Measurements from ENCODE around the gene TBC1D1. TPM values are rescaled to one million over a fixed set of nuclear protein-coding genes. Genes with fewer than 3 reads are reported as not detected.

The TBC1D1 gene
- total RNA-seq, 2 donors from 2014 or later, result 58.0 to 68.7 TPM

- H3K27ac Mint-ChIP-seq, result peak overlapping the region; percentile 8
- peaks cover 7% of the 10 kb centered on the region for H3K4me1 Mint-ChIP-seq (ENCODE audit: low read depth)
- no peak overlapping the region for H3K4me3 Mint-ChIP-seq
- H3K27me3 Mint-ChIP-seq (ENCODE audit: low read depth), result no peaks in the 10 kb centered on the region
- H3K36me3 Mint-ChIP-seq (ENCODE audit: insufficient read depth in 2 of 2), result peaks cover 1 to 7% of the 10 kb centered on the region in 2 donors
- no peak for ATAC-seq (replicated peaks in 1 of 2)
- no peaks in the 10 kb centered on the region for H3K9me3 Mint-ChIP-seq
- no peak for DNase-seq
Observed at GRCh38 chr4:38100474-38101255, 209.8 kb downstream of the TBC1D1 start.

- H3K27ac Mint-ChIP-seq, result no peak overlapping the region
- DNase-seq (no peak), ATAC-seq (replicated peaks in 1 of 2) (no peak)
- peaks cover 11% of the 10 kb centered on the region for H3K4me1 Mint-ChIP-seq (ENCODE audit: low read depth)
- H3K27me3 Mint-ChIP-seq (ENCODE audit: low read depth), result no peaks in the 10 kb centered on the region
- no peak overlapping the region for H3K4me3 Mint-ChIP-seq
- peaks cover 1 to 7% of the 10 kb centered on the region in 2 donors for H3K36me3 Mint-ChIP-seq (ENCODE audit: insufficient read depth in 2 of 2)
- no peaks in the 10 kb centered on the region for H3K9me3 Mint-ChIP-seq
Observed at GRCh38 chr4:38101563-38101962, 210.7 kb downstream of the TBC1D1 start.

GRCh38 chr4:38102957-38103588, 212.2 kb downstream of the TBC1D1 start:
- DNase-seq, result no peak
- no peak for ATAC-seq (replicated peaks in 1 of 2)
- Mint-ChIP-seq H3K27me3 (ENCODE audit: low read depth) (no peaks in the 10 kb centered on the region), H3K27ac (no peak overlapping the region), H3K36me3 (ENCODE audit: insufficient read depth in 2 of 2) (peaks cover 2 to 12% of the 10 kb centered on the region in 2 donors), H3K4me1 (ENCODE audit: low read depth) (peaks cover 11% of the 10 kb centered on the region), H3K4me3 (no peak overlapping the region), H3K9me3 (no peaks in the 10 kb centered on the region)

GRCh38 chr4:38105475-38106220, 214.8 kb downstream of the TBC1D1 start:
- peaks cover 5 to 20% of the 10 kb centered on the region in 2 donors for H3K36me3 Mint-ChIP-seq (ENCODE audit: insufficient read depth in 2 of 2)
- peaks cover 15% of the 10 kb centered on the region for H3K4me1 Mint-ChIP-seq (ENCODE audit: low read depth)
- H3K4me3 Mint-ChIP-seq, result no peak overlapping the region
- DNase-seq (no peak), ATAC-seq (replicated peaks in 1 of 2) (peak; percentile 49 to 75)
- no peak overlapping the region for H3K27ac Mint-ChIP-seq
- H3K27me3 Mint-ChIP-seq (ENCODE audit: low read depth), result no peaks in the 10 kb centered on the region
- no peaks in the 10 kb centered on the region for H3K9me3 Mint-ChIP-seq

GRCh38 chr4:38106311-38106710, 215.4 kb downstream of the TBC1D1 start:
- Mint-ChIP-seq H3K27ac (no peak overlapping the region), H3K36me3 (ENCODE audit: insufficient read depth in 2 of 2) (peaks cover 5 to 20% of the 10 kb centered on the region in 2 donors), H3K9me3 (no peaks in the 10 kb centered on the region), H3K4me3 (no peak overlapping the region), H3K4me1 (ENCODE audit: low read depth) (peaks cover 15% of the 10 kb centered on the region), H3K27me3 (ENCODE audit: low read depth) (no peaks in the 10 kb centered on the region)
- DNase-seq (no peak), ATAC-seq (replicated peaks in 1 of 2) (no peak)

- Mint-ChIP-seq H3K27ac (no peak overlapping the region), H3K4me1 (ENCODE audit: low read depth) (peaks cover 15% of the 10 kb centered on the region)
- ATAC-seq (replicated peaks in 1 of 2), result no peak
Observed at GRCh38 chr4:38106886-38107514, 216.1 kb downstream of the TBC1D1 start.

GRCh38 chr4:38107818-38108217, 216.9 kb downstream of the TBC1D1 start:
- peaks cover 15% of the 10 kb centered on the region for H3K4me1 Mint-ChIP-seq (ENCODE audit: low read depth)
- H3K27ac Mint-ChIP-seq, result no peak overlapping the region
- no peaks in the 10 kb centered on the region for H3K9me3 Mint-ChIP-seq
- H3K27me3 Mint-ChIP-seq (ENCODE audit: low read depth), result no peaks in the 10 kb centered on the region
- ATAC-seq (replicated peaks in 1 of 2) (no peak), DNase-seq (no peak)
- peaks cover 4 to 17% of the 10 kb centered on the region in 2 donors for H3K36me3 Mint-ChIP-seq (ENCODE audit: insufficient read depth in 2 of 2)
- H3K4me3 Mint-ChIP-seq, result no peak overlapping the region

More at GRCh38 chr4:38106886-38107514, 216.1 kb downstream of the TBC1D1 start:
- no peaks in the 10 kb centered on the region for H3K9me3 Mint-ChIP-seq
- no peaks in the 10 kb centered on the region for H3K27me3 Mint-ChIP-seq (ENCODE audit: low read depth)
- DNase-seq, result no peak
- no peak overlapping the region for H3K4me3 Mint-ChIP-seq
- H3K36me3 Mint-ChIP-seq (ENCODE audit: insufficient read depth in 2 of 2), result peaks cover 4 to 19% of the 10 kb centered on the region in 2 donors

GRCh38 chr4:38109370-38109769, 218.5 kb downstream of the TBC1D1 start:
- Mint-ChIP-seq H3K36me3 (ENCODE audit: insufficient read depth in 2 of 2) (peaks cover 4 to 15% of the 10 kb centered on the region in 2 donors), H3K27ac (no peak overlapping the region), H3K4me1 (ENCODE audit: low read depth) (peaks cover 15% of the 10 kb centered on the region), H3K4me3 (no peak overlapping the region), H3K27me3 (ENCODE audit: low read depth) (no peaks in the 10 kb centered on the region), H3K9me3 (no peaks in the 10 kb centered on the region)
- DNase-seq (no peak), ATAC-seq (replicated peaks in 1 of 2) (no peak)

- Mint-ChIP-seq H3K4me3 (no peak overlapping the region), H3K27me3 (ENCODE audit: low read depth) (no peaks in the 10 kb centered on the region), H3K36me3 (ENCODE audit: insufficient read depth in 2 of 2) (peaks cover 4 to 15% of the 10 kb centered on the region in 2 donors), H3K27ac (no peak overlapping the region), H3K4me1 (ENCODE audit: low read depth) (peaks cover 15% of the 10 kb centered on the region), H3K9me3 (no peaks in the 10 kb centered on the region)
- ATAC-seq (replicated peaks in 1 of 2) (no peak), DNase-seq (no peak)
Observed at GRCh38 chr4:38109896-38110295, 219.0 kb downstream of the TBC1D1 start.

- H3K9me3 Mint-ChIP-seq, result no peaks in the 10 kb centered on the region
Observed at GRCh38 chr4:38111024-38111423, 220.1 kb downstream of the TBC1D1 start.

GRCh38 chr4:38111717-38112116, 220.8 kb downstream of the TBC1D1 start:
- Mint-ChIP-seq H3K27ac (no peak overlapping the region), H3K27me3 (ENCODE audit: low read depth) (no peaks in the 10 kb centered on the region), H3K36me3 (ENCODE audit: insufficient read depth in 2 of 2) (peaks cover 6 to 17% of the 10 kb centered on the region in 2 donors), H3K4me1 (ENCODE audit: low read depth) (peaks cover 8% of the 10 kb centered on the region), H3K4me3 (no peak overlapping the region), H3K9me3 (no peaks in the 10 kb centered on the region)
- DNase-seq (no peak), ATAC-seq (replicated peaks in 1 of 2) (no peak)

More at GRCh38 chr4:38111024-38111423, 220.1 kb downstream of the TBC1D1 start:
- Mint-ChIP-seq H3K4me1 (ENCODE audit: low read depth) (peaks cover 4% of the 10 kb centered on the region), H3K27me3 (ENCODE audit: low read depth) (no peaks in the 10 kb centered on the region), H3K36me3 (ENCODE audit: insufficient read depth in 2 of 2) (peaks cover 4 to 13% of the 10 kb centered on the region in 2 donors), H3K27ac (no peak overlapping the region), H3K4me3 (no peak overlapping the region)
- no peak for DNase-seq
- ATAC-seq (replicated peaks in 1 of 2), result no peak

GRCh38 chr4:38113132-38113531, 222.2 kb downstream of the TBC1D1 start:
- Mint-ChIP-seq H3K36me3 (ENCODE audit: insufficient read depth in 2 of 2) (peaks cover 5 to 13% of the 10 kb centered on the region in 2 donors), H3K4me1 (ENCODE audit: low read depth) (peaks cover 8% of the 10 kb centered on the region), H3K4me3 (no peak overlapping the region), H3K27ac (no peak overlapping the region), H3K9me3 (no peaks in the 10 kb centered on the region), H3K27me3 (ENCODE audit: low read depth) (no peaks in the 10 kb centered on the region)
- DNase-seq (no peak), ATAC-seq (replicated peaks in 1 of 2) (no peak)

GRCh38 chr4:38113551-38113950, 222.7 kb downstream of the TBC1D1 start:
- Mint-ChIP-seq H3K27me3 (ENCODE audit: low read depth) (no peaks in the 10 kb centered on the region), H3K4me3 (no peak overlapping the region), H3K36me3 (ENCODE audit: insufficient read depth in 2 of 2) (peaks cover 4 to 10% of the 10 kb centered on the region in 2 donors), H3K27ac (no peak overlapping the region), H3K9me3 (no peaks in the 10 kb centered on the region), H3K4me1 (ENCODE audit: low read depth) (peaks cover 6% of the 10 kb centered on the region)
- DNase-seq (no peak), ATAC-seq (replicated peaks in 1 of 2) (no peak)
